MCF 10A (cell line): Measurements from ENCODE around the gene MAPK1. TPM values are rescaled to one million over a fixed set of nuclear protein-coding genes. Genes with fewer than 3 reads are reported as not detected.
A peak's percentile ranks its signal among the peaks of the same experiment; 100 is the strongest.

ENCODE experiments used
- BruUV-seq: library from RNA; stranded (reverse); fragments of 400-500 nt; replicated peaks from 2 replicates; lab custom pipeline; 2021; lab: Mats Ljungman, UMichigan
- CTCF ChIA-PET: fragments of 300-600 bp; sonication (Branson Sonifier 250); formaldehyde crosslinking; extraction: SDS; loops from one replicate; lab custom pipeline; 2021; ENCODE audit warnings: antibody characterized with exemption, inconsistent platforms; lab: Yijun Ruan, JAX
- POLR2A ChIA-PET: fragments of 300-600, 350-650 bp; sonication (Branson Sonifier 250); formaldehyde crosslinking; extraction: SDS; loops from one replicate; lab custom pipeline; 2020; ENCODE audit warnings: antibody characterized with exemption, inconsistent platforms; lab: Yijun Ruan, JAX
- DNase-seq: peaks from one replicate; pipeline ENCODE4 v3.0.0-alpha.2; 2018; ENCODE audit not compliant: unreplicated experiment
- H3K27ac Mint-ChIP-seq: one replicate; pipeline ENCODE4 v1.8.0; 2022; ENCODE audit warnings: mild to moderate bottlenecking, low read depth, mixed read lengths; ENCODE audit not compliant: unreplicated experiment
- H3K27me3 Mint-ChIP-seq: one replicate; pipeline ENCODE4 v1.8.0; 2022; ENCODE audit warnings: mixed read lengths; ENCODE audit not compliant: insufficient read depth, unreplicated experiment
- H3K36me3 Mint-ChIP-seq: one replicate; pipeline ENCODE4 v1.8.0; 2022; ENCODE audit warnings: mild to moderate bottlenecking, moderate library complexity, mixed read lengths; ENCODE audit not compliant: insufficient read depth, unreplicated experiment
- H3K4me1 Mint-ChIP-seq: one replicate; pipeline ENCODE4 v1.8.0; 2022; ENCODE audit warnings: mixed read lengths; ENCODE audit not compliant: insufficient read depth, unreplicated experiment
- H3K4me3 Mint-ChIP-seq: one replicate; pipeline ENCODE4 v1.8.0; 2022; ENCODE audit warnings: mild to moderate bottlenecking, moderate library complexity, mixed read lengths; ENCODE audit not compliant: unreplicated experiment
- H3K9me3 Mint-ChIP-seq: one replicate; pipeline ENCODE4 v1.8.0; 2022; ENCODE audit warnings: mixed read lengths; ENCODE audit not compliant: unreplicated experiment
- intact Hi-C: fragments of 100-400 bp; cut with micrococcal nuclease; formaldehyde crosslinking; loops from 2 replicates; pipeline ENCODE4 v1.14.1; 2022
- total RNA-seq: library from RNA; stranded (reverse); gene quantifications from 2 replicates; pipeline ENCODE4 v1.2.3, GENCODE V29; 2022
- TF ChIP-seq, protein P1 (sequence below): fragments of 200-600 bp; IDR thresholded peaks from one replicate; pipeline ENCODE4 v1.8.0; 2022; ENCODE audit warnings: antibody characterized with exemption, mild to moderate bottlenecking; ENCODE audit not compliant: unreplicated experiment

The MAPK1 gene
- total RNA-seq, 1 experiment from 2014 or later, result 123 TPM

DNA sequence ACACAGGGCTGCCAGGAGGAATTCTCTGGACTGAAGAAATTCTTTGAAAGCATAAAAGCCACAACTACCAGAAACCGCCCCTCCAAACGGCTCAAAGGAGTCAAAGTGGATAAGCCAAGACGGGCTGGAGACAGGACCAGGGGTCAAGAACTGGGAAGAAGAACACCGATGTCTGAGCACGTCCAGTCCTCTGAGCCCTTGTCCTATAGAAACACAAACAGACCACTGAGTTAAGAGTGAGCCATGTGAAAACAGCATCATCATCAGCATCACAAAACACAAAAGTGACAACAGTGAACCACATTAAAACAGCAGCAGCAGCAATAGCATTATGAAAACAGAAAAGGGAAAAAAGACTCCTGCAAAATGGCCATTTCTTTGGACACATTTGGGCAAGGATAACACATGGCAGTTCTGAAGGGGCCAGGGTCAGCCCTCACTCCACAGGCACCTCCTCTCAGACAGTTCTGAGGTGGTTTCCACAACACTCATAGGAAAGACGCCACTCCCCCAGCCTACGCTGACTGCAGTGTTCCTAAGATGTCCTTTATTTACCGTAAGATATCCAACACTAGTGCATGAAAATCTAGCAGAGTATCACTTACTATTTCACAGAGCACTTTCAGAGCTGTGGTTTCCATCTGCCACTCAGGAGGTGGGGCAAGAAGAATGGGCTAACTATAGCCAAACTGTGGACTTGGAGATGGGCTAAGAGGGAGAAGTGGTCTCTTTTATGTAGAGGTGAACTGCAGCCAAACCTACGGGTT lies 103.2 kb downstream of the MAPK1 start:
- ChIA-PET POLR2A (no interaction called here), CTCF (interaction anchor here (2.1 kb wide), 1 partner anchor 26 kb away, joined by 7 read pairs; no protein-coding TSS in a partner anchor)
- Mint-ChIP-seq H3K36me3 (peaks cover 69% of the 10 kb centered on the region), H3K27me3 (no peaks in the 10 kb centered on the region), H3K27ac (no peak overlapping the region), H3K4me3 (no peak overlapping the region), H3K4me1 (no peaks in the 10 kb centered on the region), H3K9me3 (no peaks in the 10 kb centered on the region)
- intact Hi-C loops, result no loop called here
- no peak for DNase-seq
- TF ChIP-seq, protein P1, sequence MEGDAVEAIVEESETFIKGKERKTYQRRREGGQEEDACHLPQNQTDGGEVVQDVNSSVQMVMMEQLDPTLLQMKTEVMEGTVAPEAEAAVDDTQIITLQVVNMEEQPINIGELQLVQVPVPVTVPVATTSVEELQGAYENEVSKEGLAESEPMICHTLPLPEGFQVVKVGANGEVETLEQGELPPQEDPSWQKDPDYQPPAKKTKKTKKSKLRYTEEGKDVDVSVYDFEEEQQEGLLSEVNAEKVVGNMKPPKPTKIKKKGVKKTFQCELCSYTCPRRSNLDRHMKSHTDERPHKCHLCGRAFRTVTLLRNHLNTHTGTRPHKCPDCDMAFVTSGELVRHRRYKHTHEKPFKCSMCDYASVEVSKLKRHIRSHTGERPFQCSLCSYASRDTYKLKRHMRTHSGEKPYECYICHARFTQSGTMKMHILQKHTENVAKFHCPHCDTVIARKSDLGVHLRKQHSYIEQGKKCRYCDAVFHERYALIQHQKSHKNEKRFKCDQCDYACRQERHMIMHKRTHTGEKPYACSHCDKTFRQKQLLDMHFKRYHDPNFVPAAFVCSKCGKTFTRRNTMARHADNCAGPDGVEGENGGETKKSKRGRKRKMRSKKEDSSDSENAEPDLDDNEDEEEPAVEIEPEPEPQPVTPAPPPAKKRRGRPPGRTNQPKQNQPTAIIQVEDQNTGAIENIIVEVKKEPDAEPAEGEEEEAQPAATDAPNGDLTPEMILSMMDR, result no peak
- no TSS peak for BruUV-seq

DNA sequence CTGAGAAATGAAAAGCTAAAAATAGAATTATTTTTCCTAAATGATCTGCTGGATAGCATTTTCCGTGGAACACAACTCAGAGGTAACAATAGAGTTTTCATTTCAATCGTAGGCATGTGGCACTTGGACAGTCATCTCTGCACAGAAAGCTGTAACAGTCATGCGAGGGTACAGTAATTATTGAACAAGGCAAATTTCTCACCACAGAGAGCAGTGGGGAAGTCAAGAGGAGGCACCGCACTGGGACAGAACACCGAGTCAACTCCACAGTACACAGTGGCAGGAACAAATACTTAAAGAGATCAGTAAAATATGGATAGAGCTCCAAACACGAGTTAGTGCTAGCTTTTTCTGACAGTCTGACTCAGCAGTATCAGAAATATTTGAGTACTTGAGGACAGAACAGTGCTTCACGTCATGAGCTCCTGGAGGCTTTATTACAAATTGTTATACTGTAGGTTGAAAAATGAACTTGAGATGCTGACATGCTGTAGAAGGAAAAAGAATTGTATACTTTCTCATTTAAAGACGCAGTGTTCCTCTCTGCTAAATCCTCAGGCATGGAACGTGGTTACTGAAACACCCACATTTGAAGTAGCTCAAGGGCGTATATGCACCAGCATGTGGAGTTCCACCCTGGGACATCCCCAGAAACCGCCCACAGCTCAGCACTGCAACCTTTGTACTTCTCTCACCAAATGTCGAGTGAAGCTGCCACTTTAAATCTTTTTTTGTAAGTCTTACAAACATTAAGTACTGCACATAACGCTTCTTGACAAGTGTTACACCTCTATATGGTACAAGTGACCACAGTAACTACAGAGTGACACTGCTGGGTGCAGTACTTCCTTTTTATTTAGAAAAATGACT lies 104.5 kb downstream of the MAPK1 start:
- H3K27me3 Mint-ChIP-seq, result no peaks in the 10 kb centered on the region
- ChIA-PET CTCF (interaction anchor here (1.1 kb wide), 1 partner anchor 102 kb away, joined by 3 read pairs; no protein-coding TSS in a partner anchor), POLR2A (no interaction called here)
- TF ChIP-seq, protein P1, result no peak
- H3K4me1 Mint-ChIP-seq, result no peaks in the 10 kb centered on the region
- TSS peak; percentile 21 for BruUV-seq
- intact Hi-C loops, result no loop called here
- H3K4me3 Mint-ChIP-seq, result no peak overlapping the region
- H3K9me3 Mint-ChIP-seq, result no peaks in the 10 kb centered on the region
- H3K36me3 Mint-ChIP-seq, result peaks cover 63% of the 10 kb centered on the region
- DNase-seq, result no peak
- no peak overlapping the region for H3K27ac Mint-ChIP-seq

DNA sequence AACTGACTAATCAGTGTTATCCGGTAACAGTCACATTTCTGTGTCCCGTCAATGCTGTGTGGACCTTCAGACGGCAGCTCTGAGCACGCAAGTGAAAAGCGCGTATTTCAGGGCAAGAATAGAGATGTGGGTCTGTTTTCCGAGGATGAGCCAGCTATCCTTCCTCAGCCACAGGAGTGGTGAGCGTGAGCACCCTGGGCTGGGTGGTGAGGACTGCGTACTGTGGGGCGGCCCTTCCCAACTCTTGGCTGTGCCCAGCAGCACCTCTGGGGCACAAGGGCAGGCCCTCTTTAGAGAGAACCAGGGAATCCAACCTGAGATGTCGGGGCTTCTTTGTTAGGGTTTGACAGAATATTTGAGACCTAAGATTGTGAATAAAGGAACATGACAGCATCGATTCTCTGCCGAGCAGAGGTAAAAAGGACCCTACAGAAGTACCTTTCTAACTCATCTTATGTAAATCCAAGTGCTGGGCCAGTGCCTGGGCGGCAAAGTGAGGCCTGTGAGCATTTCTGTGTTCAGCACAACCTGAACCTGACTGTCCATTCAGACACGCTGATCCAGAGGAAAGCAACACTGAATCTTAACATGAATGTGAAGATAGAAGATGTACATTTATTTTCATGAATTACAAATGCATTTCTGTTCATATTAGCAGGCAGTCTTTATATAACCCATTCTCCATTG lies 105.3 kb downstream of the MAPK1 start:
- no TSS peak for BruUV-seq

More for the DNA sequence above, 105.3 kb downstream of the MAPK1 start:
- intact Hi-C loops, result no loop called here
- ChIA-PET POLR2A (interaction anchor here (1.1 to 1.6 kb wide), 2 partner anchors 11 to 36 kb away, joined by 3 to 4 read pairs; no protein-coding TSS in a partner anchor), CTCF (interaction anchor here (0.6 to 1.1 kb wide), 3 partner anchors 22 to 185 kb away, joined by 3 to 7 read pairs (median 3); no protein-coding TSS in a partner anchor)
- DNase-seq, result no peak
- Mint-ChIP-seq H3K4me1 (no peaks in the 10 kb centered on the region), H3K27ac (no peak overlapping the region), H3K4me3 (no peak overlapping the region), H3K27me3 (no peaks in the 10 kb centered on the region), H3K9me3 (no peaks in the 10 kb centered on the region), H3K36me3 (peaks cover 64% of the 10 kb centered on the region)
- TF ChIP-seq, protein P1, result no peak
